Measurements from ENCODE around the gene NET1. TPM values are rescaled to one million over a fixed set of nuclear protein-coding genes. Genes with fewer than 3 reads are reported as not detected.

NET1 gene
- total RNA-seq, 2 experiments from 2014 or later: 29.9 to 30.0 TPM

DNA sequence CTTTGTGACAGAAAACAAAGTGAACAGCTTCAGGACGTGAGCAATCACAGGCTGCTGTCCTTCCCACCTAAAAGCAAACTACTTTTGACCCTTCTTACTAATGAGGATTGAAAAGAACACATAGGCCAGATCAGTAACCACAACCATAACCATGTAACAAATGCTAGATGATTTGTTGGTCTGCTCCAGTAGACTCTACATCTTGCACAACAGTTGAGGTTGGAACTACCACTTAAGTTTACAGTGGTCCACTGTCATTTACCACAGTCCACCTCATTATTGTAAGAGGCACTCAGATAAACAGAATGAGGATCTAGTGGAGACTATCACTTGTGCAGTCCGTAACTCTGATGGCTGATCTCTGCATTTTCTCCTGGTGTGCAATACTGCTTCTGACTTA lies 27.8 kb downstream of the NET1 start:
- POLR2A ChIA-PET: no interaction called here
- CTCF ChIA-PET: interaction anchor here (5.8 kb wide), 1 partner anchor 184 kb away, joined by 57 read pairs; no protein-coding TSS in a partner anchor

DNA sequence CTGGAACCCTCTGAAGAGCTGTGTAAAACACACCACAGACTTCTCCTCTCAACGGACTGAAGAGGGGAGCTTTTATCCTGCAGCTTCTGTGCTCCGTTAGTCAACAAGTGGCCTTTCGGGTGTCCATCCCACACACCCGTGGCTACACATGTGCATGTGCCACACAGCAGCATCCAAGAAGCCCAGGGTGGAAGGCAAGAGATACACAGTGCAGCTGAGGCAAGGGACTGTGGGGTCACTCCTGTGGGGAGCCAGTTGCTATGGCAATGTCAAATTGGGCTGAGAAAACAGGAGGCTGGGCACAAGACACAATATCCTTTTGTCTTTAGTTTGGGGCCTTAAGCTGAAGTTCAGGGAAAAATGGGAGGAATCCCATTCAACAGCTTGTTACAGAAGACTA lies 28.7 kb downstream of the NET1 start:
- POLR2A ChIA-PET: no interaction called here
- CTCF ChIA-PET: interaction anchor here (5.8 kb wide), 1 partner anchor 183 kb away, joined by 57 read pairs; no protein-coding TSS in a partner anchor

DNA sequence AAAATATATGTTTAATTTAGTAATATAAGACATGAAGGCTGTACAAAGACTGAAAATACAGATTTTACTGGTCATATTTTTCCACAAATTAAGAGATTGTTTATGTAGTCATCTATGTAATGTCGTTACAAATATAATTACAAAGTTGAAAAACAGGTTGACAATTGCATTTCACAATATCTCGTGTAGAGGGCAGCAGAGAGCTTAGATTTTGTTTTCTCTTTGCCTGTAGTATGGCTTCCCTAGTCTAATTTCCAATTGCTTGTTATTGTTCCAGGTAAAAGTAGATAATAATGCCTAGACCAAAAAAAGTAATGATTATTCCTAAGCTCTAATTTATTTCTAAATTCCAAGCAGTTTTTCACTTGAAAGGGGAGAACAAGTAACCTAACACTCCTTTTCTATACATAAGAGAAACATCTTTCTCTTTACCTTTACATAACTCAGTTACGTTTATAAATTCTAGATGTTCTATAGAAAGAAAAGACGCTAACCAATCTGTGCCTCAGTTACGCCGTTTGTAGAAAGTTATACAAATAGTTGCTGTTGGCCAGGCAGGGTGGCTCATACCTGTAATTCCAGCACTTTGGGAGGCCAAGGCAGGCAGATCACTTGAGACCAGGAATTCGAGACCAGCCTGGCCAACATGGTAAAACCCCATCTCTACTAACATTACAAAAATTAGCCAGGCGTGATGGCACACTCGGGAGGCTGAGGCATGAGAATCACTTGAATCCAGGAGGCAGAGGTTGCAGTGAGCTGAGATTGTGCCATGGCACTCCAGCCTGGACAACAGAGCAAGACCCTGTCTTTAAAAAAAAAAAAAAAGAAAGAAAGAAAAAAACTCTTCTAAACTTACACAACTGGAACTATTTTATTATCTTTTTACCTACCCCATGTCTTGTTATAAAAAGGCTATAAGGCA lies 30.0 kb downstream of the NET1 start:
- POLR2A ChIA-PET: no interaction called here
- CTCF ChIA-PET: interaction anchor here (0.6 to 5.8 kb wide), 5 partner anchors 107 to 188 kb away, joined by 3 to 57 read pairs (median 4); no protein-coding TSS in a partner anchor

DNA sequence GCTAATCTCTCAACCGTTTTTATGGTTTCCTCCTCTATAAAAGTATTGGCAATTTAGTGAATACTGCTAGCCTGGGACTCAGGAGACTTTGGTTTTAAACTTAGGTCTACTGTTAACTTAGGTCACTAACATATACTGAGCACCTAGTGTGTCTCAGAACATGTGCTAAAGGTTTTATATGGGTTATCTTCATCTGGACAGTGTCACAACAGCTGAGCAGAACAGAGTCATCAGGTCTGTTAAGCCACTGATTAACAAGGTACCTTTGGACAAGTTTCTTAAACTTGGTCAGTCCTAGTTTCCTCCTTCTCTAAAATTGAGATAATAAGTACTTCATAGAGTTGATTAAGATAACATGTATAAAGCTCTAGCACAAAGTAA lies 30.6 kb downstream of the NET1 start:
- CTCF ChIA-PET: interaction anchor here (1.5 to 5.8 kb wide), 4 partner anchors 106 to 187 kb away, joined by 3 to 57 read pairs (median 6); no protein-coding TSS in a partner anchor
- POLR2A ChIA-PET: no interaction called here

DNA sequence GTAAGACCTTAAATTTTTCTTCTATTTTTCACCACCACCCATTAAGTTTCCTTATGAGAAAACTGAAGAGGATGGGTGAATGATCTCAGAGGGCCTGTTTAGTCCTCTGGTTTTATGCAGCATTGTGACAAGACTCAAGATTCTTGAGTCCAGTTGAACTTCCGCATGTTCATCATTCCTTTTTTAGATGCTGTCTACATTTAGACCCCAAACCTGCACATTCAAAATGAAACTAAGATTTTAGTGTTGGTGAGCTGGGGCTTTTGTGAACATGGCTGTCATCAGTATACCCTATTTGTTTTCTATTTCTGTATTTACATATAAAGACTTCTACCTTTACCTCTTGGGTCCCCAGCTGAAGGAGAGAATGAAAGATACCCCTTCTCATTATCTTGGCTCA lies 31.1 kb downstream of the NET1 start:
- POLR2A ChIA-PET: no interaction called here

DNA sequence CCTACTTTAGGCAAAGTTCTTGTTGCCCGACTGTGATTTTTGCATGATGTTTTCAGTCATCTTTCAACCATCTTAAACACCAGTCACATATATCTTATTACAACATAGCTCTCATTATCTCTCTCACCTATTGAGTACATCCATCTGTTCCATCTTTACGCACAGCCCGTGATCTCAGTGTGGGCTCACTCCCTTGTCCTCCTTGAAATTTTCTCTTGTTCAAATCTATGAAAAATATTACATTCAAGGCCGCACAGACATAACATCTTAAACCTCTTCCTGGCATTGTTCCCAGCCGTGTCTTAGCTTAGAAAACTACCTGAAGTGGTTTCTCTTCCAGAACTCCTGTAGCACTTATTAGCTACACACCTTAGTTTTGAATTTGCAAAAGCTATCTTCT lies 32.6 kb downstream of the NET1 start:
- POLR2A ChIA-PET: interaction anchor here (0.6 kb wide), 1 partner anchor 798 kb away, joined by 3 read pairs; no protein-coding TSS in a partner anchor
- CTCF ChIA-PET: interaction anchor here (5.8 kb wide), 1 partner anchor 179 kb away, joined by 57 read pairs; no protein-coding TSS in a partner anchor

More for the DNA sequence above, 31.1 kb downstream of the NET1 start:
- CTCF ChIA-PET: interaction anchor here (1.5 to 5.8 kb wide), 3 partner anchors 181 to 187 kb away, joined by 3 to 57 read pairs (median 8); no protein-coding TSS in a partner anchor

DNA sequence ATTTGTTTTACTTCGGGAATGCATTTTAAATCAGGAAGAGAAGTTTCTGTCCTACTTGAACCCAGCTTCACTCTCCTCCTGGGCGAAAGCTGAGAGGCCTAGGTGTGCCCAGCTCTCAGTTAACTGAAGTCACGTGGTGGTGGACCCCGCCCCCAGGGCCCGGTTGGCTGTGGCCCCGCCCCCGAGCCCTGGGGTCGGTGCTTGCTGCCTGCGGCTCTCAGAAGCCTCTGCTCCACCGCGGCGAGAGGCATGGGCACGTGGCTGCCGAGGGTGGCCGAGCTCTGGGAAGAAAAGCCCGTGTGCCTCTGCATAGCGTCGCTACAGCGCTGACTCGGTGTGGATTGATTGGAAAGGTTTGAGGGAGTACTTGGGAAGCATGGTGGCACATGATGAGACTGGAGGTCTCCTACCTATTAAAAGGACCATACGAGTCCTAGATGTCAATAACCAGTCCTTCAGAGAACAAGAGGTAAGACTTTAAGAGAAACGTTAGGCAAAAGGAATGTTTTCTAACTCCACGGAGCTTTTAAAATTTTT lies 34.1 kb downstream of the NET1 start:
- ChIA-PET CTCF (interaction anchor here (0.5 to 2.2 kb wide), 2 partner anchors 12 to 177 kb away, joined by 5 to 7 read pairs; no protein-coding TSS in a partner anchor), POLR2A (no interaction called here)

DNA sequence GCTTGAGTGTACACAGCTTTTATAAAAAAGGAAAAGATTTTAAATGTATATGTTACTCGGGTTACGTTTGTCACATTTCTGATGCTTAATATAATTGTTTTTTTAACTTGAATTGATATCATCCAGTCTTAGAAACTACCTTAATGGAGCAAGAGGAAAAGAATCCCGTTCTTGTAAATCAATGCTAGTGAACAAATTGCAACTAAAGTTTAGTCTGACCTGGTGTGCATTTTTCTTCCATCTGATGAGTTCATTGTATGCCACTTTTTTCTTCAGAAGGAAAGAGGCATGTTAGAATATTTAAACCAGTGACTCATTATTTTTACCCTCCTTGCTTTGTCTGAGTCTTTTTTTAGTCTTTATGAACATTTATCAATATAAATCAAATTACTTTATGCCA lies 34.7 kb downstream of the NET1 start:
- POLR2A ChIA-PET: no interaction called here
- CTCF ChIA-PET: interaction anchor here (1.1 to 2.2 kb wide), 4 partner anchors 13 to 182 kb away, joined by 3 to 7 read pairs (median 4); no protein-coding TSS in a partner anchor

DNA sequence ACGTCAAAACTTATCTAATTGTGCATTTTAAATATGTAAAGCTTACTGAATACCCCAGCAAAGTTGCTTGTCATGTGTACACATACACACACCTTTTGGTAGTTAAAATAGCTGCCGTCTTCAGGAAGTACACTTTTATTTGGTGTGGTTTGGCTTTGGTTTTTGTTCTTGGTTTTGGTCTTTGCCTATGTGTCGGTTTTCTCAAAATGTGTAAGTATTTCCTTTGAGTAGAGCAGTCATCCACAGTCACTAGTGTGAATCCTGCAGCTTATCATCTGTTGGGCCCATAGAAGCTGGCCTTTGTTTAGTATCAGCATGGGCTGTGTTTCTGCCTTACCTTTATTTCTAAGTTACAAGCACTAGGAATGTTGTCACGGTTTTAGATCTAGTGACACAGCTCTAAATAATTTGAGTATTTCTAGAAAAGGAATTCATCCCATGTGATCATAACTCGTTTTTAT lies 35.3 kb downstream of the NET1 start:
- CTCF ChIA-PET: interaction anchor here (1.1 to 2.2 kb wide), 4 partner anchors 13 to 182 kb away, joined by 3 to 7 read pairs (median 4); no protein-coding TSS in a partner anchor
- POLR2A ChIA-PET: no interaction called here

DNA sequence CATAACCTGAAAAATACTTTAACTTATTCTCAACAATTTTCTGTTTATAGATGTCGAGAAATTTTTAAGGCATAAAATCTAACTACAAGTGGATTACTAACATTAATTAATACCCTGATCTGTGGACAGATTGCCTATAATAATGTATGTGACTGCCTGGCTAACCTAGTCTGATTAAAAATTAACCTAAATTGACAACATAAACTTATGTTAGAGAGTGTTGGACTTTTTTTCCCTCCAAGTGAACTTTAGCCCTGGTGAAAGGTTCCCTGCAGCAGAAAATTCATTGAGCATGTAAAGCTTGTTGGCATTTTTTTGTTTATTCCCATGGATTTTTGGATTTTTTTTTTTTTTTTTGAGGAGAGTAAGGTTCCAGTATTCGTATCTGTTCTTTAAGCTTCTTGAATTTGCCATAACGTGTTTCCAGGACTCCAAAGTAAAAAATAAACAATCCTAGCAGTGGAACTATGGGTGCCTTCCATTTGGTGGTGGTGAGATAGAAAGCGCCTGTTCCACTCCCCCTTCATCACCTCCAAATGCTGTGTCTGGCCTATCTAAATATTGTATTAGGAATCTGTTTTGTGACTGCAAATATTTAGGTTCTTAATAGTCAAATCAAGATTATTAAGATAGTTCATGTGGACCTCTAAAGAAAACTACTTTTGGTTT lies 36.1 kb downstream of the NET1 start:
- POLR2A ChIA-PET: no interaction called here
- CTCF ChIA-PET: interaction anchor here (1.1 to 2.2 kb wide), 4 partner anchors 13 to 181 kb away, joined by 3 to 7 read pairs (median 4); no protein-coding TSS in a partner anchor

DNA sequence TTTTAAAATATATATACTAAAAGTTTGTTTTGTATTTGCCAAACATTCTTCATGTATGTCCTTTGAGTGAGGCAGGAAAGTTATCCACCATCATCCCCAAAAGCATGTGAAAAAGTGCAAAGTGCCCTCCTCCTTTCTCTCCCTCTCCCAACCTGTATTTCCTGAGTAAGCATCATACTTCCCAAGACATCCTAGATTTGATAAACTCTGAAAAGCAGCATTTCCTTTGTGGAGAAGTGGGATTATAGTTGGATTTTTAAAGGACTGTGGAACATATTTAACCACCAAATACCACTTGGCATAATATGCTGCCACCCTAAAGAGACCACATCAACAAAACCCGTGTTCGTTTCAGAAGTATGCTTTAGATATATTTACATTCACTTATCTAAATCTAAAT lies 36.9 kb downstream of the NET1 start:
- POLR2A ChIA-PET: no interaction called here
- CTCF ChIA-PET: no interaction called here

DNA sequence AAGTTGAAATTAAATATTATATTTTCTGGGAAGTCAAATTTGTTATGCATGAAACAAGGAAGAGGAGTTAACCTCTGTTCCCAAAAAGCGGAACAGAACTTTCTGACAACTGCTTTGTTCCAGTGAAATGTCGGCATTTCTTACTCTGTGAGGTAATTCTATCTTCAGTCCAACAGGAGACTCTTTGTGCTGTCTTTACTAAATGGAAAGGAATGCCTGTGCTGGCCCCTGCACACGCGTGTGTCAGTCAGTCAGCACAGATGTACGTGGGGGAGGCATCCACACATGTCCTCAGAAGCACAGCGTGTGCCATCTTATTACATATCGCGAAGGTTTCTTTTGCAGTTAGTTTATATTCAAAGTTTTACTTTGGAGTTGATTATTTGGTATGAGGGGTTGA lies 37.5 kb downstream of the NET1 start:
- POLR2A ChIA-PET: no interaction called here
- CTCF ChIA-PET: no interaction called here

DNA sequence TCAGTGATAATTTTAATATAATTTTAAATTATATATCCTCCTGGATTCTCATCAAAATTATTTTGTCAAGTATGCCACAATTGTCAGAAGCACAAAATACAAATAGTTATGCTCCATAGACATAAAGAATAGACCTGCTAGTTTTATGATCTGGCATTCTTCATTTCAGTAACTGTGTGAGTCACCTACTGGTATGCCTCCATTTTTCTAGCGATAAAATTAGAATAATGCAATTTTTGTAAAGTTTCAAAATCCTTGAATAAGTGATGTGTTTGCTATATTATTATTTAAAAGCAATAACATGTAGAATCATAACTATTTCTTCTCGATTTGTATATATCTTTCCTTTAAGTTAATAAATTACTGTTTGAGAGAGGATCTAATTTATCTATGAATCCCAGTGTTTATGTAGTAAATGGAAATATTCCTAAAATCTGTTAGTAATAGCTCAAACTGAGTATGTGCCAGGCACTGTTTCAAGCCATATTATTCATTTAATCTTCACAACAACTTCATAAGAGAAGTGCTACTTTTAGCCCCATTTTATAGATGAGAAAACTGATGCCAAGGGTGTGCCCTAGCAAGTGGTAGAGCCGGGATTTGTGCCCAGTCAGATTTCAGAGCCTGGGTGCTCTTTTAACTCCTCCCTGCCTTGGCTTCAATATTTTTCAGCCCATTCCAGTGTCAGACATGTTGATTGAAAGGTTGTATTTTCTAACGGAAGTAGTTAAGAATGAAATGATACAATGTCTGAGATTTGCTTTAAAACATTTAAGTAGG lies 38.4 kb downstream of the NET1 start:
- ChIA-PET POLR2A (no interaction called here), CTCF (no interaction called here)

DNA sequence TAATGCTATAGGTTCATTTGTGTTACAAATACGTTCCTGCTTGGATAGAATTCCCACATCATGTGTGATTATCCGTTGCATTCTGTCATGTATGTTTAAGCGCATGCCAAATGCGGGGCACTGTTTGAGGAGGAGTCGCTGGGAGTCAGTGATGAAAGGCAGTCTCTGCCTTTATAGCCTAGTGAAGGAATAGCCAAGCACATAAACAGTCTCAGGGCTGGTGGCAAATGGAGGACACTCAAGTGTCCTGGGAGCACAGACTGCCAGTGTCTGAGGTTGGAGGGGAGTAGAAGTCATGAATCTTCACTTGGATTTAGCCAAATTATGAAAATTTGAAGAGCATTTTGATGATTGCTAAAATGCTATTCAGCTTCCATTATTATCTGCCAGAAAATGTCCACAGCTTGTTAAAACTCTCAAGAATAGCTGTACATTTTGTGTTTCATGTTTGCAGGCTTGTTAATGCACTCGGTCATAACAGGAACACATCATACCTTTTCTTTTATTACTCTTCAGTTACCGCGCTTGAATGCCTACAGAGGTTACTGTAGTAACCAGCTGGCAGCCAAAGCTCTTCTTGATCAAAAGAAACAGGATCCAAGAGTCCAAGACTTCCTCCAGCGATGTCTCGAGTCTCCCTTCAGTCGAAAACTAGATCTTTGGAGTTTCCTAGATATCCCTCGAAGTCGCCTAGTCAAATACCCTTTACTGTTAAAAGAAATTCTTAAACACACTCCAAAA lies 41.6 kb downstream of the NET1 start:
- POLR2A ChIA-PET: no interaction called here
- CTCF ChIA-PET: no interaction called here

DNA sequence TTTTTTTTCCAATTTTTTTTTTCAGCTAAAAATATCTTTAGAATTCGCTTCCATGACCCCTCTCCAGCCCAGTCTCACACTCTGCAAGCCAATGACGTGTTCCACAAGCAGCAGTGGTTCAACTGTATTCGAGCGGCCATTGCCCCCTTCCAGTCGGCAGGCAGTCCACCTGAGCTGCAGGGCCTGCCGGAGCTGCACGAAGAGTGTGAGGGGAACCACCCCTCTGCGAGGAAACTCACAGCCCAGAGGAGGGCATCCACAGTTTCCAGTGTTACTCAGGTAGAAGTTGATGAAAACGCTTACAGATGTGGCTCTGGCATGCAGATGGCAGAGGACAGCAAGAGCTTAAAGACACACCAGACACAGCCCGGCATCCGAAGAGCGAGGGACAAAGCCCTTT lies 44.2 kb downstream of the NET1 start:
- CTCF ChIA-PET: no interaction called here
- POLR2A ChIA-PET: no interaction called here

DNA sequence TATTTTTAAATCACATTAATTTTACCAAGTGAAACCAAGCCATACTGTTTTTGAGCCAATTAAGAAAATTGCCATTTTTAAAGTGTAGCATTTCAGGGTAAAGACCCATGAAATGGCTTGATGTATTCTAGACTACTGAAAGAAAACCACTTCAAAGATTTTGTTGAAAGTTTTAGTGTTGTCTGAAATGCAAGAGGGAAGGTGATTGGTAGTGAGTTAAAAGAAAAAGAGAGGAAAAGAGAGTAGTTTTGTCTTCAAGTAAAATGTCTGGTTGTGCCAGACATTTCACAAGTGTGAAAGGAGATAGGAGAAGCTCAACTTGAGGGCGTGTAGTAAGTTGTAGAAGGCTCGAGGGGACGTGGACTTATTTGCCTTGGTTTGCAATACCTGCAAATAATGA lies 45.4 kb downstream of the NET1 start:
- CTCF ChIA-PET: no interaction called here
- POLR2A ChIA-PET: no interaction called here

DNA sequence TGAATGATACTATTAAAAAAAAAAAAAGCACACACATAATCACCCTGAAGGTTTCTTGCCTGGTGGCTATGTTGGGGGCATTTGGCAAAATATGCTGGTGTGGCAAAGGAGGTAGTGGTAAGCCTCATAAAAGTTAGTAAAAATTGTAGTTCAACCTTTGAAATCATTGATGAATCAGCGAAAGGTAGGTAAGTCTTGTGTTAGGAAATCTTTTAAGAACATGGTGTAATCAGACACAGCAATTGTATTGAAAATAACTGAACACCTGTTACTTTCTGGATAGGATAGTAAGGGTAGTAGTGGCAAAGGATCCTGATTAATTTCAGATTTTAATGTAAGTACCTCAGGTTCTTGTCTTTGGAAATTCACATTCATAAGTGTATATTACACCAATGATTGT lies 46.1 kb downstream of the NET1 start:
- CTCF ChIA-PET: no interaction called here

DNA sequence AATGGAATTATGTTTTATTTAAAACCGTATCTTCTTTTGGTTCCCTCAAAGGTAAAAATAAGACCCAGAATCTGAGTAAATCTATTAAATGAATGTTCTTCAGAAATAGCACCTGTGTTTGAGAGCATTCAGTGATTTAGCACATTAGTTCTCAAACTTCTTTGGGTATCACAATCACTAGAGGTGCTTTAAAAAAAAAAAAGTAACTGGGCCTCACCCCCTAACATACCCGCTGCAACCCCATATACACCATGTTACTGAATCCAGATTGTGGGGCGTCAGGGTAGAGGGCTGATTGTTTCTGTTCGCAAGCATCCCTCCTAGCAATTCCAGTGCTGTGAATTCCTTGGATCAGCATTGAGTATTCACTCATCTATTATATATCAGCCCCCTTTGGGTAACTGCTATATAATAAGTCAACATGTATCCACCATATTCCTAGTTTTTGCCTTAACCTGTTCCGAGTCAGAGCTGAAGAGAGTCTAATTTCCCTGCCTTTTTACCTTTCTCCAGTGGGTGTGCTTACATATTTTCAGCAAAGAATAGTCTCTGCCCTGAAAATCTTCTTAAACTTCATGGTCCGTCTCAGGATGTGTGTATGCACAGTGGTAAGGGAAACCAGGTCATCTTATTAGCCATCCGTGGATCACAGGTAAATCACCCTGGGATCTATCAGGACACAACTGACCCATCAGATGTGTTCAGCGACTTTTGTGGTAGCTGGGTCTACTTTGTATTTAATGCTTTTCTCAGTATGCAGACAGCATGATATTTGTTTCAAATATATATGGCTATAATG lies 46.8 kb downstream of the NET1 start:
- POLR2A ChIA-PET: no interaction called here

More for the DNA sequence above, 46.1 kb downstream of the NET1 start:
- POLR2A ChIA-PET: no interaction called here

More for the DNA sequence above, 46.8 kb downstream of the NET1 start:
- CTCF ChIA-PET: no interaction called here
